Measurements from ENCODE around the gene PKP4. TPM values are rescaled to one million over a fixed set of nuclear protein-coding genes. Genes with fewer than 3 reads are reported as not detected.
A peak's percentile ranks its signal among the peaks of the same experiment; 100 is the strongest.

The PKP4 gene
- total RNA-seq, 1 experiment from 2014 or later, result 52.0 TPM

DNA sequence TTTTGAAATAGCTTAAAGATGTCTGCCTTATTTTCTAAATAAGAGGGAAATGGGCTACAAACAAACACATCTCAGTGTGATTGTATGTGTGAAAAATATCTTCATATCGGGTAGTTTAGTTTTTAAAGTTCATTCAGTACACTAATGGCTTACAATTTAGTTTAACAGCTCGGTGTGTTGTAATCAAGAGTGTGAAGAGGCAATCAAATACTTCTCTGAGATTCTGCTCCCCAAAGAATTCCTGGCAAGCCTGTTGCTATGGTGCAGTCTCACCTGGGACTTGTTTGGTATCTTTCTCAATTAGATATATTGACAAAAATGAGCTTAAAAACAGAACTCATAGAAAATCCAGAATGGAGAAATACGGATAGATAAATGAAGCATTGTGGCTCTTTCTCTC lies 99.4 kb downstream of the PKP4 start:
- Histone ChIP-seq H2BK120ac (ENCODE audit: low read depth, low read length, poor library complexity, severe bottlenecking) (no peak overlapping the region), H3K9me3 (ENCODE audit: control insufficient read depth, low read depth, low read length) (no peaks in the 10 kb centered on the region), H4K91ac (ENCODE audit: insufficient read length, low read depth, low read length) (no peak overlapping the region), H3K9ac (ENCODE audit: extremely low read depth, insufficient read length, low read length) (no peak overlapping the region), H2BK5ac (ENCODE audit: insufficient read length, low read length) (no peak overlapping the region), H3K18ac (ENCODE audit: insufficient read length, low read depth, low read length) (no peak overlapping the region), H3K27ac (ENCODE audit: insufficient read length, low read depth, low read length) (no peak overlapping the region), H3T11ph (ENCODE audit: low read length) (no peak overlapping the region), H2AK5ac (ENCODE audit: insufficient read length, low read length) (no peak overlapping the region), H4K8ac (replicated peaks; ENCODE audit: insufficient read length, low read depth, low read length) (no peak overlapping the region), H3K4ac (ENCODE audit: low read depth, low read length) (no peak overlapping the region), H2BK12ac (ENCODE audit: insufficient read length, low read depth, low read length) (no peak overlapping the region), H3K79me1 (ENCODE audit: insufficient read depth, low read depth, low read length, poor library complexity, severe bottlenecking) (no peaks in the 10 kb centered on the region), H3K4me2 (ENCODE audit: insufficient read depth, insufficient read length, low read length) (no peak overlapping the region), H4K5ac (ENCODE audit: insufficient read length, low read depth, low read length) (no peak overlapping the region), H2BK15ac (ENCODE audit: low read depth, low read length) (no peak overlapping the region), H3K4me1 (ENCODE audit: insufficient read depth, low read length) (no peaks in the 10 kb centered on the region), H3K14ac (ENCODE audit: insufficient read depth, low read length) (no peak overlapping the region), H3K23me2 (ENCODE audit: insufficient read length, low read depth, low read length, poor library complexity, severe bottlenecking) (no peaks in the 10 kb centered on the region), H3K79me2 (ENCODE audit: insufficient read depth, low read length) (no peaks in the 10 kb centered on the region), H2BK20ac (ENCODE audit: low read depth, low read length, poor library complexity, severe bottlenecking) (no peak overlapping the region), H3K56ac (ENCODE audit: insufficient read length, low read depth, low read length) (no peak overlapping the region), H4K20me1 (ENCODE audit: control insufficient read depth, insufficient read depth, insufficient read length) (no peaks in the 10 kb centered on the region), H3K27me3 (ENCODE audit: insufficient read depth, low read length) (no peaks in the 10 kb centered on the region), H3K23ac (ENCODE audit: insufficient read length, low read depth, low read length) (no peak overlapping the region), H2AFZ (ENCODE audit: low read length) (no peak overlapping the region)
- H3K27me3 Mint-ChIP-seq (ENCODE audit: low read depth), result no peaks in the 10 kb centered on the region
- WGBS (ENCODE audit: extremely low coverage, insufficient read length, low lambda C conversion rate), result no CpG with 5 or more reads among the region's 3 CpGs
- H3K9me3 Mint-ChIP-seq, result no peaks in the 10 kb centered on the region; a peak in 1 of 5 replicates
- H3K4me3 Mint-ChIP-seq, result no peak overlapping the region
- no peak for TF ChIP-seq CTCF (conservative IDR thresholded peaks at IDR 0.05)
- H3K4me1 Mint-ChIP-seq, result no peaks in the 10 kb centered on the region
- DNase-seq, result no peak
- H3K36me3 Mint-ChIP-seq (ENCODE audit: insufficient read depth in 1 of 3, low read depth in 3 of 3), result peaks cover 10 to 27% (median 16%) of the 10 kb centered on the region in 3 experiments; a peak in 5 of 7 replicates
- peak overlapping the region in 1 of 3 experiments; percentile 12; a peak in 1 of 7 replicates for H3K27ac Mint-ChIP-seq
